Panc1 (cell line): Measurements from ENCODE around the gene ARMC3.

Experiments used
- POLR2AphosphoS5 ChIP-seq: IDR thresholded peaks from 2 replicates; pipeline ENCODE4 v1.6.1; 2012; ENCODE audit warnings: mild to moderate bottlenecking, low read depth, low read length, moderate library complexity
- SIN3A ChIP-seq: IDR thresholded peaks from 2 replicates; pipeline ENCODE4 v1.6.1; 2012; ENCODE audit warnings: low read depth, mild to moderate bottlenecking, low read length, moderate library complexity, borderline replicate concordance; ENCODE audit not compliant: insufficient read depth
- TF ChIP-seq, protein P1 (sequence below): fragments of 450-650 bp; IDR thresholded peaks from 2 replicates; pipeline ENCODE4 v1.5.1; 2017; ENCODE audit warnings: mild to moderate bottlenecking
- TF ChIP-seq, protein P2 (sequence below), 2 experiments: IDR thresholded peaks; 2 replicates each; pipeline ENCODE4 v1.6.1; 2011 to 2012; ENCODE audit warnings: low read depth in 2 of 2, control low read depth in 1 of 2, low read length in 1 of 2, mild to moderate bottlenecking in 1 of 2, moderate library complexity in 1 of 2; ENCODE audit not compliant: insufficient read depth in 1 of 2

DNA sequence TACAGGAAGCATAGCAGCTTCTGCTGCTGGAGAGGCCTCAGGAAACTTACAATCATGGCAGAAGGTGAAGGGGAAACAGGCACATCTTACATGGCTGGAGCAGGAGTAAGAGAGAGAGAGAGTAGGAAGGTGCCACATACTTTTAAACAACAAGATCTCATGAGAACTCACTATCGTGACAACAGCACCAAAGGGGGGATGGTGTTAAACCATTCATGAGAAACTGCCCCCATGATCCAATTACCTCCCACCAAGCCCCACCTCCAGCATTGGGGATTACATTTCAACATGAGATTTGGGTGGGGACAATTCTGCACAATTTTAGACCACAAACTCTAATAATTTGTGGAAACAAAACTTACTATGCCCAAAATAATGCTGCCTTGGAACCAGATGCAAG, 16.8 kb upstream of the ARMC3 start:
- TF ChIP-seq, protein P1, sequence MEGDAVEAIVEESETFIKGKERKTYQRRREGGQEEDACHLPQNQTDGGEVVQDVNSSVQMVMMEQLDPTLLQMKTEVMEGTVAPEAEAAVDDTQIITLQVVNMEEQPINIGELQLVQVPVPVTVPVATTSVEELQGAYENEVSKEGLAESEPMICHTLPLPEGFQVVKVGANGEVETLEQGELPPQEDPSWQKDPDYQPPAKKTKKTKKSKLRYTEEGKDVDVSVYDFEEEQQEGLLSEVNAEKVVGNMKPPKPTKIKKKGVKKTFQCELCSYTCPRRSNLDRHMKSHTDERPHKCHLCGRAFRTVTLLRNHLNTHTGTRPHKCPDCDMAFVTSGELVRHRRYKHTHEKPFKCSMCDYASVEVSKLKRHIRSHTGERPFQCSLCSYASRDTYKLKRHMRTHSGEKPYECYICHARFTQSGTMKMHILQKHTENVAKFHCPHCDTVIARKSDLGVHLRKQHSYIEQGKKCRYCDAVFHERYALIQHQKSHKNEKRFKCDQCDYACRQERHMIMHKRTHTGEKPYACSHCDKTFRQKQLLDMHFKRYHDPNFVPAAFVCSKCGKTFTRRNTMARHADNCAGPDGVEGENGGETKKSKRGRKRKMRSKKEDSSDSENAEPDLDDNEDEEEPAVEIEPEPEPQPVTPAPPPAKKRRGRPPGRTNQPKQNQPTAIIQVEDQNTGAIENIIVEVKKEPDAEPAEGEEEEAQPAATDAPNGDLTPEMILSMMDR, result no peak
- TF ChIP-seq, protein P2, sequence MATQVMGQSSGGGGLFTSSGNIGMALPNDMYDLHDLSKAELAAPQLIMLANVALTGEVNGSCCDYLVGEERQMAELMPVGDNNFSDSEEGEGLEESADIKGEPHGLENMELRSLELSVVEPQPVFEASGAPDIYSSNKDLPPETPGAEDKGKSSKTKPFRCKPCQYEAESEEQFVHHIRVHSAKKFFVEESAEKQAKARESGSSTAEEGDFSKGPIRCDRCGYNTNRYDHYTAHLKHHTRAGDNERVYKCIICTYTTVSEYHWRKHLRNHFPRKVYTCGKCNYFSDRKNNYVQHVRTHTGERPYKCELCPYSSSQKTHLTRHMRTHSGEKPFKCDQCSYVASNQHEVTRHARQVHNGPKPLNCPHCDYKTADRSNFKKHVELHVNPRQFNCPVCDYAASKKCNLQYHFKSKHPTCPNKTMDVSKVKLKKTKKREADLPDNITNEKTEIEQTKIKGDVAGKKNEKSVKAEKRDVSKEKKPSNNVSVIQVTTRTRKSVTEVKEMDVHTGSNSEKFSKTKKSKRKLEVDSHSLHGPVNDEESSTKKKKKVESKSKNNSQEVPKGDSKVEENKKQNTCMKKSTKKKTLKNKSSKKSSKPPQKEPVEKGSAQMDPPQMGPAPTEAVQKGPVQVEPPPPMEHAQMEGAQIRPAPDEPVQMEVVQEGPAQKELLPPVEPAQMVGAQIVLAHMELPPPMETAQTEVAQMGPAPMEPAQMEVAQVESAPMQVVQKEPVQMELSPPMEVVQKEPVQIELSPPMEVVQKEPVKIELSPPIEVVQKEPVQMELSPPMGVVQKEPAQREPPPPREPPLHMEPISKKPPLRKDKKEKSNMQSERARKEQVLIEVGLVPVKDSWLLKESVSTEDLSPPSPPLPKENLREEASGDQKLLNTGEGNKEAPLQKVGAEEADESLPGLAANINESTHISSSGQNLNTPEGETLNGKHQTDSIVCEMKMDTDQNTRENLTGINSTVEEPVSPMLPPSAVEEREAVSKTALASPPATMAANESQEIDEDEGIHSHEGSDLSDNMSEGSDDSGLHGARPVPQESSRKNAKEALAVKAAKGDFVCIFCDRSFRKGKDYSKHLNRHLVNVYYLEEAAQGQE (IDR thresholded peaks at IDR 0.05; ENCODE audit: insufficient read depth in 1 of 2, low read depth in 2 of 2, low read length in 1 of 2), result no peak
- TF ChIP-seq POLR2AphosphoS5 (no peak), SIN3A (no peak)
